B cell (primary cell): ENCODE results near the gene FCRL2. TPM values are rescaled to one million over a fixed set of nuclear protein-coding genes. Genes with fewer than 3 reads are reported as not detected.

Experiments
- ATAC-seq: fragments of 200-7000 bp; cut with Tn5 transposase; one replicate; pipeline ENCODE4 v1.10.0; 2021; ENCODE audit warnings: low read depth, mild to moderate bottlenecking, moderate number of reproducible peaks, moderate library complexity
- CTCF ChIA-PET: fragments of 350-600 bp; sonication (Branson Sonifier 250); formaldehyde crosslinking; loops from one replicate; lab custom pipeline; 2021; ENCODE audit warnings: antibody characterized with exemption, inconsistent platforms; lab: Charles Lee
- POLR2A ChIA-PET: fragments of 350-600 bp; sonication (Branson Sonifier 250); formaldehyde crosslinking; loops from one replicate; lab custom pipeline; 2021; ENCODE audit warnings: antibody characterized with exemption; lab: Charles Lee
- DNase-seq: peaks from one replicate; pipeline ENCODE4 v3.0.0; 2013
- H2AFZ ChIP-seq: 2 replicates; pipeline ENCODE4 v1.6.1; 2012; ENCODE audit warnings: mild to moderate bottlenecking, low read depth, low read length; ENCODE audit not compliant: insufficient read depth, poor library complexity, severe bottlenecking
- H3K27ac ChIP-seq, 2 donors: 1 replicate in 1 of 2; 2 replicates in 1 of 2; pipeline ENCODE4 v1.5.1; 2012 to 2013; ENCODE audit warnings: low read length in 2 of 2, mild to moderate bottlenecking in 2 of 2, moderate library complexity in 1 of 2
- H3K27me3 ChIP-seq, 4 experiments: fragments of 200-600 bp in 1 of 4; sonication (generic) in 1 of 4; replicated peaks in 1 of 4; 1 replicate in 2 of 4; 2 replicates in 2 of 4; pipeline versions ENCODE4 v1.6.1 to v1.7.0; 2013 to 2016; ENCODE audit warnings: low read length in 3 of 4, mild to moderate bottlenecking in 2 of 4, mixed read lengths in 1 of 4, moderate library complexity in 1 of 4; ENCODE audit not compliant: insufficient read depth in 4 of 4, control insufficient read depth in 3 of 4; ENCODE audit errors: control extremely low read depth in 1 of 4
- H3K36me3 ChIP-seq, 2 experiments: replicated peaks in 1 of 2; 1 replicate in 1 of 2; 2 replicates in 1 of 2; pipeline versions ENCODE4 v1.6.1 to v1.7.1; 2013; ENCODE audit warnings: low read length in 1 of 2; ENCODE audit not compliant: insufficient read depth in 2 of 2, control insufficient read depth in 1 of 2; ENCODE audit errors: control extremely low read depth in 1 of 2, extremely low read depth in 1 of 2
- H3K4me1 ChIP-seq, 2 donors: fragments of 200-600 bp in 1 of 2; sonication (generic) in 1 of 2; 1 replicate in 1 of 2; 2 replicates in 1 of 2; pipeline versions ENCODE4 v1.5.1 to v1.6.1; 2013 to 2017; ENCODE audit warnings: low read length in 2 of 2; ENCODE audit not compliant: control insufficient read depth in 2 of 2, insufficient read depth in 2 of 2
- H3K4me2 ChIP-seq: replicated peaks from 2 replicates; pipeline ENCODE3; 2012; ENCODE audit warnings: mild to moderate bottlenecking, low read depth, low read length; ENCODE audit not compliant: poor library complexity, severe bottlenecking
- H3K4me3 ChIP-seq, 5 experiments: fragments of 200-600 bp in 1 of 5; sonication (generic) in 1 of 5; 1 replicate in 3 of 5; 2 replicates in 2 of 5; pipeline versions ENCODE4 v1.5.1 to v1.7.0; 2011 to 2016; ENCODE audit warnings: low read length in 4 of 5, mild to moderate bottlenecking in 4 of 5, low read depth in 2 of 5, control low read depth in 1 of 5, moderate library complexity in 1 of 5; ENCODE audit not compliant: insufficient read depth in 1 of 5; ENCODE audit errors: control extremely low read depth in 1 of 5, extremely low read depth in 1 of 5
- H3K79me2 ChIP-seq: fragments of 200-600 bp; sonication (generic); one replicate; pipeline ENCODE4 v1.6.0; 2016; ENCODE audit warnings: low read length; ENCODE audit not compliant: control insufficient read depth, insufficient read depth
- H3K9ac ChIP-seq: fragments of 200-600 bp; sonication (generic); 2 replicates; pipeline ENCODE4 v1.6.1; 2017; ENCODE audit warnings: mild to moderate bottlenecking, low read length, moderate library complexity
- H3K9me3 ChIP-seq, 3 donors: one replicate each; pipeline versions ENCODE4 v1.6.1 to v1.7.1; 2013; ENCODE audit warnings: low read length in 2 of 3; ENCODE audit not compliant: control insufficient read depth in 2 of 3, insufficient read depth in 1 of 3; ENCODE audit errors: control extremely low read depth in 1 of 3
- H4K20me1 ChIP-seq: 2 replicates; pipeline ENCODE4 v1.6.0; 2012; ENCODE audit warnings: mild to moderate bottlenecking, low read length; ENCODE audit not compliant: insufficient read depth, control insufficient read depth, poor library complexity, severe bottlenecking
- H3K27ac Mint-ChIP-seq: one replicate; pipeline ENCODE4 v1.8.0; 2021; ENCODE audit warnings: mixed read lengths
- H3K27me3 Mint-ChIP-seq: one replicate; pipeline ENCODE4 v1.8.0; 2021; ENCODE audit warnings: mixed read lengths
- H3K4me1 Mint-ChIP-seq: one replicate; pipeline ENCODE4 v1.8.0; 2021; ENCODE audit warnings: mixed read lengths
- H3K4me3 Mint-ChIP-seq: one replicate; pipeline ENCODE4 v1.8.0; 2021; ENCODE audit warnings: mixed read lengths
- H3K9me3 Mint-ChIP-seq: one replicate; pipeline ENCODE4 v1.8.0; 2022; ENCODE audit warnings: mixed read lengths; ENCODE audit not compliant: insufficient read depth
- CTCF ChIP-seq: fragments of 200-600 bp; IDR thresholded peaks from one replicate; pipeline ENCODE4 v1.8.0; 2022; ENCODE audit warnings: antibody characterized with exemption, mild to moderate bottlenecking
- EZH2 ChIP-seq: IDR thresholded peaks from 2 replicates; pipeline ENCODE4 v1.6.1; 2012; ENCODE audit warnings: borderline replicate concordance, low read depth, mild to moderate bottlenecking, moderate library complexity, low read length; ENCODE audit not compliant: insufficient read depth, poor library complexity, severe bottlenecking
- whole genome bisulfite sequencing: methylation state at CpG from one replicate; pipeline ENCODE4 v1.1.5; 2013; ENCODE audit warnings: missing lambda C conversion rate; ENCODE audit not compliant: insufficient coverage; 5-methylcytosine and 5-hydroxymethylcytosine counted together
- intact Hi-C: fragments of 100-400 bp; cut with micrococcal nuclease; formaldehyde crosslinking; loops from one replicate; pipeline ENCODE4 v1.10.0; 2022
- polyA plus RNA-seq: library from polyadenylated mRNA; depleted of rRNA; stranded (reverse); fragments of >200 nt; gene quantifications from 2 replicates; pipeline ENCODE4 v1.2.3, GENCODE V29; 2012
- total RNA-seq, 2 donors: library from RNA; stranded (reverse); fragments of 120-200 nt in 1 of 2; gene quantifications; 1 replicate in 1 of 2; 2 replicates in 1 of 2; pipeline versions ENCODE4 v1.2.3 to v1.2.4, GENCODE V29; 2013 to 2022

FCRL2 gene
- total and polyA plus RNA-seq, 2 donors (not counting 1 experiment from before 2014, with no cell fraction given): 78.3 to 184 TPM

GRCh38 chr1:157724537-157725220 is 52.3 kb downstream of the FCRL2 start:
- peak overlapping the region; percentile 74 for H3K4me3 Mint-ChIP-seq

More at GRCh38 chr1:157724537-157725220, 52.3 kb downstream of the FCRL2 start:
- WGBS: 75% methylated on average over 1 of the region's 2 CpGs
- Histone ChIP-seq H3K9ac (peak overlapping the region; percentile 29), H3K4me3 (peak overlapping the region in 1 of 5 experiments; percentile 43), H3K4me1 (peaks cover 65 to 74% of the 10 kb centered on the region in 2 donors), H3K9me3 (peaks cover 2 to 21% (median 10%) of the 10 kb centered on the region in 3 donors), H3K4me2 (peak overlapping the region; percentile 69), H3K36me3 (no peaks in the 10 kb centered on the region), H2AFZ (no peak overlapping the region), H3K79me2 (peaks cover 4% of the 10 kb centered on the region), H3K27me3 (no peaks in the 10 kb centered on the region), H3K27ac (peak overlapping the region; percentile 80 to 94), H4K20me1 (no peaks in the 10 kb centered on the region)
- Mint-ChIP-seq H3K27ac (peak overlapping the region; percentile 98), H3K27me3 (no peaks in the 10 kb centered on the region), H3K4me1 (peaks cover 74% of the 10 kb centered on the region), H3K9me3 (peaks cover 13% of the 10 kb centered on the region)
- ChIA-PET CTCF (interaction anchor here (0.8 to 2.6 kb wide), 12 partner anchors 8 to 144 kb away, joined by 3 to 13 read pairs (median 4); partner anchors contain the start of gene FCRL2), POLR2A (interaction anchor here (0.9 kb wide), 3 partner anchors 25 to 47 kb away, joined by 3 to 6 read pairs (median 3); no protein-coding TSS in a partner anchor)
- ATAC-seq (peak; percentile 52), DNase-seq (peak; percentile 36)
- no peak for TF ChIP-seq CTCF
- TF ChIP-seq EZH2: no peak
- intact Hi-C loops: loop anchor here (1.0 to 5.0 kb wide), 3 partner anchors 10 to 72 kb away; no protein-coding TSS in a partner anchor
